Mucosa of stomach (tissue), 1 donor: ENCODE measurements around the gene LSM10.

Source experiments
- H3K27me3 ChIP-seq: one replicate; pipeline ENCODE4 v1.7.0; 2013; ENCODE audit warnings: mild to moderate bottlenecking, low read length; ENCODE audit not compliant: control insufficient read depth, insufficient read depth
- H3K36me3 ChIP-seq: one replicate; pipeline ENCODE4 v1.7.0; 2013; ENCODE audit warnings: low read length; ENCODE audit not compliant: control insufficient read depth, insufficient read depth
- H3K4me1 ChIP-seq: one replicate; pipeline ENCODE4 v1.7.0; 2013; ENCODE audit warnings: mild to moderate bottlenecking, low read length; ENCODE audit not compliant: control insufficient read depth, insufficient read depth
- H3K4me3 ChIP-seq: one replicate; pipeline ENCODE4 v1.7.0; 2013; ENCODE audit warnings: low read length
- H3K9ac ChIP-seq: one replicate; pipeline ENCODE4 v1.7.0; 2013; ENCODE audit warnings: mild to moderate bottlenecking, low read length, moderate library complexity
- H3K9me3 ChIP-seq: one replicate; pipeline ENCODE4 v1.7.0; 2013; ENCODE audit warnings: mild to moderate bottlenecking, low read length, moderate library complexity; ENCODE audit not compliant: control insufficient read depth
- donor health status: Pancreatic carcinoma.

The LSM10 gene

GRCh38 chr1:36402504-36402890 is 4.8 kb upstream of the LSM10 start:
- no peak overlapping the region for H3K9ac ChIP-seq
- no peaks in the 10 kb centered on the region for H3K9me3 ChIP-seq
- H3K36me3 ChIP-seq: no peaks in the 10 kb centered on the region
- H3K4me3 ChIP-seq: no peak overlapping the region
- no peaks in the 10 kb centered on the region for H3K27me3 ChIP-seq
- no peaks in the 10 kb centered on the region for H3K4me1 ChIP-seq

- Histone ChIP-seq H3K4me1 (no peaks in the 10 kb centered on the region), H3K27me3 (no peaks in the 10 kb centered on the region), H3K4me3 (no peak overlapping the region), H3K9ac (no peak overlapping the region), H3K9me3 (no peaks in the 10 kb centered on the region), H3K36me3 (no peaks in the 10 kb centered on the region)
These were observed 4.1 kb upstream of the LSM10 start for GRCh38 chr1:36401602-36402503.

- H3K4me1 ChIP-seq: no peaks in the 10 kb centered on the region
- no peaks in the 10 kb centered on the region for H3K9me3 ChIP-seq
- no peak overlapping the region for H3K4me3 ChIP-seq
- no peak overlapping the region for H3K9ac ChIP-seq
- H3K36me3 ChIP-seq: no peaks in the 10 kb centered on the region
- H3K27me3 ChIP-seq: no peaks in the 10 kb centered on the region
These were observed 3.3 kb upstream of the LSM10 start for GRCh38 chr1:36400825-36401601.

GRCh38 chr1:36400514-36400824 is 2.8 kb upstream of the LSM10 start:
- Histone ChIP-seq H3K4me1 (no peaks in the 10 kb centered on the region), H3K27me3 (no peaks in the 10 kb centered on the region), H3K4me3 (no peak overlapping the region), H3K36me3 (no peaks in the 10 kb centered on the region), H3K9me3 (no peaks in the 10 kb centered on the region), H3K9ac (no peak overlapping the region)

GRCh38 chr1:36398370-36398977 is 766 bp upstream of the LSM10 start:
- no peak overlapping the region for H3K9ac ChIP-seq
- H3K9me3 ChIP-seq: no peaks in the 10 kb centered on the region
- no peaks in the 10 kb centered on the region for H3K36me3 ChIP-seq
- no peaks in the 10 kb centered on the region for H3K4me1 ChIP-seq
- no peak overlapping the region for H3K4me3 ChIP-seq
- H3K27me3 ChIP-seq: no peaks in the 10 kb centered on the region

- H3K9ac ChIP-seq: peak overlapping the region; percentile 72
- H3K4me1 ChIP-seq: no peaks in the 10 kb centered on the region
These were observed 678 bp downstream of the LSM10 start for GRCh38 chr1:36397083-36397377.

GRCh38 chr1:36396359-36396758 is 1.3 kb downstream of the LSM10 start:
- Histone ChIP-seq H3K27me3 (no peaks in the 10 kb centered on the region), H3K9ac (no peak overlapping the region), H3K9me3 (no peaks in the 10 kb centered on the region), H3K36me3 (no peaks in the 10 kb centered on the region), H3K4me3 (no peak overlapping the region), H3K4me1 (no peaks in the 10 kb centered on the region)

More at GRCh38 chr1:36397083-36397377, 678 bp downstream of the LSM10 start:
- no peaks in the 10 kb centered on the region for H3K36me3 ChIP-seq
- H3K9me3 ChIP-seq: no peaks in the 10 kb centered on the region
- H3K4me3 ChIP-seq: peak overlapping the region; percentile 85
- H3K27me3 ChIP-seq: no peaks in the 10 kb centered on the region

- H3K36me3 ChIP-seq: no peaks in the 10 kb centered on the region
- no peaks in the 10 kb centered on the region for H3K27me3 ChIP-seq
- H3K4me3 ChIP-seq: no peak overlapping the region
- no peak overlapping the region for H3K9ac ChIP-seq
- H3K9me3 ChIP-seq: no peaks in the 10 kb centered on the region
- no peaks in the 10 kb centered on the region for H3K4me1 ChIP-seq
These were observed 4.0 kb downstream of the LSM10 start for GRCh38 chr1:36393686-36394085.

GRCh38 chr1:36392836-36393235 is 4.9 kb downstream of the LSM10 start:
- Histone ChIP-seq H3K9ac (no peak overlapping the region), H3K4me1 (peaks cover 2% of the 10 kb centered on the region), H3K36me3 (no peaks in the 10 kb centered on the region), H3K9me3 (no peaks in the 10 kb centered on the region), H3K4me3 (no peak overlapping the region), H3K27me3 (no peaks in the 10 kb centered on the region)

GRCh38 chr1:36391271-36391670 is 6.4 kb downstream of the LSM10 start:
- H3K4me1 ChIP-seq: peaks cover 16% of the 10 kb centered on the region
- H3K9me3 ChIP-seq: no peaks in the 10 kb centered on the region
- H3K27me3 ChIP-seq: no peaks in the 10 kb centered on the region
- no peaks in the 10 kb centered on the region for H3K36me3 ChIP-seq
- H3K9ac ChIP-seq: no peak overlapping the region
- H3K4me3 ChIP-seq: no peak overlapping the region

- H3K4me3 ChIP-seq: no peak overlapping the region
- no peaks in the 10 kb centered on the region for H3K27me3 ChIP-seq
- peaks cover 16% of the 10 kb centered on the region for H3K4me1 ChIP-seq
- H3K9ac ChIP-seq: no peak overlapping the region
- H3K36me3 ChIP-seq: no peaks in the 10 kb centered on the region
- H3K9me3 ChIP-seq: no peaks in the 10 kb centered on the region
These were observed 7.3 kb downstream of the LSM10 start for GRCh38 chr1:36390411-36390810.

GRCh38 chr1:36389999-36390398 is 7.7 kb downstream of the LSM10 start:
- Histone ChIP-seq H3K4me1 (peaks cover 17% of the 10 kb centered on the region), H3K9me3 (no peaks in the 10 kb centered on the region), H3K4me3 (no peak overlapping the region), H3K27me3 (no peaks in the 10 kb centered on the region), H3K9ac (no peak overlapping the region), H3K36me3 (no peaks in the 10 kb centered on the region)
